CD4-positive, alpha-beta T cell (primary cell): ENCODE data around the gene CITED2. TPM values are rescaled to one million over a fixed set of nuclear protein-coding genes. Genes with fewer than 3 reads are reported as not detected.

Experiments used
- ATAC-seq: fragments of 200-7000 bp; cut with Tn5 transposase; one replicate; pipeline ENCODE4 v1.10.0; 2022; ENCODE audit warnings: mild to moderate bottlenecking; ENCODE audit not compliant: poor library complexity
- CTCF ChIA-PET: fragments of 350-600 bp; sonication (Branson Sonifier 250); formaldehyde crosslinking; loops from one replicate; lab custom pipeline; 2021; ENCODE audit warnings: antibody characterized with exemption, inconsistent platforms; lab: Charles Lee
- POLR2A ChIA-PET: fragments of 350-600 bp; sonication (Branson Sonifier 250); formaldehyde crosslinking; loops from one replicate; lab custom pipeline; 2021; ENCODE audit warnings: antibody characterized with exemption, inconsistent platforms; lab: Charles Lee
- DNase-seq, 14 experiments: peaks; one replicate each; pipeline ENCODE4 v3.0.0-alpha.2; 2013 to 2020; ENCODE audit warnings: mixed read lengths in 2 of 14
- H3K27ac ChIP-seq, 2 donors: one replicate each; pipeline versions ENCODE4 v1.5.1 to v1.7.0; 2013; ENCODE audit warnings: low read length in 2 of 2, low read depth in 1 of 2, mild to moderate bottlenecking in 1 of 2
- H3K27me3 ChIP-seq, 2 experiments: 1 replicate in 1 of 2; 2 replicates in 1 of 2; pipeline versions ENCODE4 v1.6.1 to v1.7.0; 2013; ENCODE audit warnings: low read length in 2 of 2, control low read depth in 1 of 2, mild to moderate bottlenecking in 1 of 2, moderate library complexity in 1 of 2; ENCODE audit not compliant: insufficient read depth in 2 of 2, control insufficient read depth in 1 of 2
- H3K36me3 ChIP-seq: one replicate; pipeline ENCODE4 v1.6.1; 2013; ENCODE audit warnings: low read length, control low read depth; ENCODE audit not compliant: insufficient read depth
- H3K4me1 ChIP-seq: one replicate; pipeline ENCODE4 v1.6.1; 2013; ENCODE audit warnings: low read length, control low read depth; ENCODE audit not compliant: insufficient read depth
- H3K4me3 ChIP-seq: one replicate; pipeline ENCODE4 v1.5.1; 2013; ENCODE audit warnings: mild to moderate bottlenecking, low read length, moderate library complexity
- H3K9me3 ChIP-seq, 2 experiments: 1 replicate in 1 of 2; 2 replicates in 1 of 2; pipeline versions ENCODE4 v1.6.1 to v1.7.0; 2013; ENCODE audit warnings: low read length in 2 of 2, mild to moderate bottlenecking in 2 of 2, control low read depth in 1 of 2, moderate library complexity in 1 of 2; ENCODE audit not compliant: control insufficient read depth in 1 of 2, insufficient read depth in 1 of 2
- H3K27ac Mint-ChIP-seq: one replicate; pipeline ENCODE4 v1.8.0; 2020; ENCODE audit warnings: mixed read lengths
- H3K27me3 Mint-ChIP-seq: one replicate; pipeline ENCODE4 v1.8.0; 2021; ENCODE audit warnings: mixed read lengths
- H3K36me3 Mint-ChIP-seq: one replicate; pipeline ENCODE4 v1.8.0; 2021; ENCODE audit warnings: low read depth, mixed read lengths
- H3K4me1 Mint-ChIP-seq: one replicate; pipeline ENCODE4 v1.8.0; 2021; ENCODE audit warnings: low read depth, mixed read lengths
- H3K4me3 Mint-ChIP-seq: one replicate; pipeline ENCODE4 v1.8.0; 2020; ENCODE audit warnings: mild to moderate bottlenecking, mixed read lengths
- H3K9me3 Mint-ChIP-seq: one replicate; pipeline ENCODE4 v1.8.0; 2020; ENCODE audit warnings: mixed read lengths
- intact Hi-C, 2 experiments: fragments of 100-400 bp; cut with DNase I in 1 of 2; cut with micrococcal nuclease in 1 of 2; formaldehyde crosslinking; loops; one replicate each; pipeline versions ENCODE4 v1.15.1 to v1.9.0; 2023 to 2025; cut with DNase I, micrococcal nuclease
- total RNA-seq, 174 experiments: library from RNA in 2 of 174; stranded (reverse) in 2 of 174; gene quantifications; one replicate each; pipeline ENCODE4 v1.2.3 and lab custom pipeline; 2021 to 2026
- TF ChIP-seq, protein P1 (sequence below): fragments of 200-600 bp; IDR thresholded peaks from one replicate; pipeline ENCODE4 v1.8.0; 2022; ENCODE audit warnings: antibody characterized with exemption, mild to moderate bottlenecking

The CITED2 gene
- total RNA-seq, 2 experiments from 2014 or later, result 181 to 185 TPM

DNA sequence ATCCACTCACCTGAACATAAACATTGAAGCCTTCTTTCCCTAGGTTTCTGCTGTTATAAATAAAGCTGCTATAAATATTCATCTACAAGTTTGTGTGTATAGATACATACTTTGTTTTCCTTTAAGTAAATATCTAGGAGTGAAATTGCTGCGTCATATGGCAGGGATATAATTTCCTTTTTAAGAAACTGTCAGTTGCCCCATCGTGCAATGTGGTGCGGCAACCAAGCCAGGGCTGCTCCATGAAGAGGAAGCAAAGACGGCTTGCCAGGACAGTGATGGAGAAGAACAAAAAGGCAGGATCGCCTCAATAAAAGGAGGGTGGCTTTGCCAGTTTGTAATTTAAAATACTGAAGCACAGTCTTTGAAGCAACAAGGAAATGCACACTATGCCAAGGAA, 36.6 kb downstream of the CITED2 start:
- H3K4me3 ChIP-seq, result no peak overlapping the region

DNA sequence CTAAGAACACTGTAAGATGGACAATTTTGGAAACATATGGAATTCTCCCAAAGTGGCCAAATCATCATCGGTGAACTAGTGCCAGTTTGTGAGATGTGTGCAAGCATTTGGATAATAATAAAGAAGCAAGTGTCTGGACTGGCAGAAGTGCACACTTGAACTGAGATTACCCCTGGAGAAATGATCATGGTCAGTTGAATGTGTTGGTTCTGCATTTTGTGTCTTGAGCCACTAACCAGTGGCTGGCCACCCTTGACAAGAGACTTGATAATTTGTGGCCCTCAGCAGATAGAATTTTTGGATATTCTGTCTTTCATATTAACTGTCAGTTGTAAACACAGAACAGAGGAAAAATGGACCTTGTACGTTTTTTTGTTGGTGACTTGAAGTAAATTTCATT, 37.4 kb downstream of the CITED2 start:
- Histone ChIP-seq H3K36me3 (no peaks in the 10 kb centered on the region), H3K27me3 (no peaks in the 10 kb centered on the region), H3K4me1 (peaks cover 3% of the 10 kb centered on the region), H3K9me3 (no peaks in the 10 kb centered on the region), H3K4me3 (no peak overlapping the region), H3K27ac (no peak overlapping the region)
- Mint-ChIP-seq H3K27ac (no peak overlapping the region), H3K4me3 (no peak overlapping the region), H3K9me3 (no peaks in the 10 kb centered on the region), H3K36me3 (no peaks in the 10 kb centered on the region), H3K27me3 (no peaks in the 10 kb centered on the region), H3K4me1 (no peaks in the 10 kb centered on the region)
- POLR2A ChIA-PET, result interaction anchor here (1.2 kb wide), 1 partner anchor 45 kb away, joined by 3 read pairs; the partner anchor contains the start of gene TXLNB
- CTCF ChIA-PET, result interaction anchor here (1.3 kb wide), 1 partner anchor 117 kb away, joined by 3 read pairs; no protein-coding TSS in a partner anchor
- intact Hi-C loops, result no loop called here
- no peak for ATAC-seq
- DNase-seq, result no peak
- TF ChIP-seq, protein P1, sequence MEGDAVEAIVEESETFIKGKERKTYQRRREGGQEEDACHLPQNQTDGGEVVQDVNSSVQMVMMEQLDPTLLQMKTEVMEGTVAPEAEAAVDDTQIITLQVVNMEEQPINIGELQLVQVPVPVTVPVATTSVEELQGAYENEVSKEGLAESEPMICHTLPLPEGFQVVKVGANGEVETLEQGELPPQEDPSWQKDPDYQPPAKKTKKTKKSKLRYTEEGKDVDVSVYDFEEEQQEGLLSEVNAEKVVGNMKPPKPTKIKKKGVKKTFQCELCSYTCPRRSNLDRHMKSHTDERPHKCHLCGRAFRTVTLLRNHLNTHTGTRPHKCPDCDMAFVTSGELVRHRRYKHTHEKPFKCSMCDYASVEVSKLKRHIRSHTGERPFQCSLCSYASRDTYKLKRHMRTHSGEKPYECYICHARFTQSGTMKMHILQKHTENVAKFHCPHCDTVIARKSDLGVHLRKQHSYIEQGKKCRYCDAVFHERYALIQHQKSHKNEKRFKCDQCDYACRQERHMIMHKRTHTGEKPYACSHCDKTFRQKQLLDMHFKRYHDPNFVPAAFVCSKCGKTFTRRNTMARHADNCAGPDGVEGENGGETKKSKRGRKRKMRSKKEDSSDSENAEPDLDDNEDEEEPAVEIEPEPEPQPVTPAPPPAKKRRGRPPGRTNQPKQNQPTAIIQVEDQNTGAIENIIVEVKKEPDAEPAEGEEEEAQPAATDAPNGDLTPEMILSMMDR, result no peak

More for the DNA sequence above, 36.6 kb downstream of the CITED2 start:
- ATAC-seq (no peak), DNase-seq (peak in 2 of 14 experiments; percentile 29 to 32)
- ChIA-PET POLR2A (no interaction called here), CTCF (interaction anchor here (1.3 kb wide), 1 partner anchor 118 kb away, joined by 3 read pairs; no protein-coding TSS in a partner anchor)
- Histone ChIP-seq H3K36me3 (no peaks in the 10 kb centered on the region), H3K9me3 (no peaks in the 10 kb centered on the region), H3K27me3 (no peaks in the 10 kb centered on the region), H3K4me1 (peaks cover 3% of the 10 kb centered on the region), H3K27ac (no peak overlapping the region)
- no peaks in the 10 kb centered on the region for H3K27me3 Mint-ChIP-seq
- H3K36me3 Mint-ChIP-seq, result no peaks in the 10 kb centered on the region
- H3K4me3 Mint-ChIP-seq, result no peak overlapping the region
- TF ChIP-seq, protein P1, result no peak
- H3K4me1 Mint-ChIP-seq, result peaks cover 5% of the 10 kb centered on the region
- no peaks in the 10 kb centered on the region for H3K9me3 Mint-ChIP-seq
- H3K27ac Mint-ChIP-seq, result no peak overlapping the region
- intact Hi-C loops, result no loop called here

DNA sequence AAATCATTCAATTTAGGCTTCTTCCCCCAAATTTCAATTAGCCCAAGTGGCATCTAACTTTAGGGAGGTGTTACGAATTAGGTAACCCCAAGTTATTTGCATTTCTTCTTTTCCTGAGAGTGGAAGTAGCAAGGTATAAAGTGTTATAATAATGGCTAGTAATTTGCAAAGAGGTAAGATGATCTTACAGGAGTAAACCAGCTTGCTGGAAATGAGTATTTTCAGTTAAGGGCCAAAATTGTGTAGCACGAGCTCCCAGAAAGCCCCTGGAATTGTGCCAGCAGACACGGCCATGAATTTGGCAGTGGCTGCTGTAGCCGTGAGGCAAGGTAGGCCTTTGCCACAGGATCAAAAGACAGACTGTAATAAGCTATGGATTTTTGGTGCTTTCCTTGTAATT, 38.0 kb downstream of the CITED2 start:
- DNase-seq, result peak in 3 of 14 experiments; percentile 8 to 52 (median 45)
- no peak overlapping the region for H3K27ac Mint-ChIP-seq
- CTCF ChIA-PET, result no interaction called here
- no peaks in the 10 kb centered on the region for H3K27me3 Mint-ChIP-seq
- TF ChIP-seq, protein P1, result no peak
- H3K4me1 Mint-ChIP-seq, result no peaks in the 10 kb centered on the region
- H3K36me3 Mint-ChIP-seq, result no peaks in the 10 kb centered on the region
- no peaks in the 10 kb centered on the region for H3K27me3 ChIP-seq
- H3K27ac ChIP-seq, result no peak overlapping the region
- ATAC-seq, result no peak
- H3K9me3 Mint-ChIP-seq, result no peaks in the 10 kb centered on the region
- intact Hi-C loops, result no loop called here
- no peak overlapping the region for H3K4me3 Mint-ChIP-seq
- POLR2A ChIA-PET, result interaction anchor here (0.6 to 1.2 kb wide), 3 partner anchors 13 to 117 kb away, joined by 3 read pairs; partner anchors contain the start of gene TXLNB
- peaks cover 3% of the 10 kb centered on the region for H3K4me1 ChIP-seq
- no peaks in the 10 kb centered on the region for H3K36me3 ChIP-seq
- no peak overlapping the region for H3K4me3 ChIP-seq
- H3K9me3 ChIP-seq, result no peaks in the 10 kb centered on the region
